HEK293 (cell line): Measurements from ENCODE around the gene PRDM11.

Experiments used
- CTCF ChIA-PET: fragments of 350-600 bp; formaldehyde crosslinking; extraction: SDS; loops from one replicate; lab custom pipeline; 2021; ENCODE audit warnings: antibody characterized with exemption; lab: Yijun Ruan, JAX
- POLR2A ChIA-PET: fragments of 300-600 bp; formaldehyde crosslinking; extraction: SDS; loops from one replicate; lab custom pipeline; 2020; ENCODE audit warnings: antibody characterized with exemption, inconsistent platforms; lab: Yijun Ruan, JAX
- H3K27ac ChIP-seq: fragments of 200-500 bp; sonication (Bioruptor generic); 2 replicates; pipeline ENCODE4 v1.5.1; 2014; ENCODE audit warnings: low read depth, low read length, control low read depth, inconsistent platforms; ENCODE audit errors: extremely low read depth
- H3K36me3 ChIP-seq, 2 experiments: fragments of 200-500 bp in 1 of 2; sonication (Bioruptor generic) in 1 of 2; 1 replicate in 1 of 2; 2 replicates in 1 of 2; pipeline ENCODE4 v1.5.1; 2014 to 2017; ENCODE audit warnings: inconsistent platforms in 2 of 2, low read length in 2 of 2; ENCODE audit not compliant: control insufficient read depth in 2 of 2, insufficient read depth in 1 of 2
- H3K4me1 ChIP-seq: fragments of 200-500 bp; sonication (Bioruptor generic); 2 replicates; pipeline ENCODE4 v1.5.1; 2014; ENCODE audit warnings: mild to moderate bottlenecking, low read length, inconsistent platforms; ENCODE audit not compliant: control insufficient read depth, insufficient read depth
- H3K4me3 ChIP-seq: 2 replicates; pipeline ENCODE4 v1.5.1; 2011; ENCODE audit warnings: low read depth, mild to moderate bottlenecking, control low read depth, low read length, moderate library complexity
- H3K9me3 ChIP-seq: fragments of 200-500 bp; sonication (Bioruptor generic); 2 replicates; pipeline ENCODE4 v1.5.1; 2014; ENCODE audit warnings: low read depth, low read length, inconsistent platforms; ENCODE audit not compliant: control insufficient read depth, insufficient read depth
- GLIS1 ChIP-seq: fragments of 450-650 bp; formaldehyde crosslinking; IDR thresholded peaks from 2 replicates; pipeline ENCODE4 v1.5.1; 2016; ENCODE audit warnings: missing biosample characterization, missing genetic modification characterization
- GLIS2 ChIP-seq: fragments of 450-650 bp; formaldehyde crosslinking; IDR thresholded peaks from 2 replicates; pipeline ENCODE4 v1.5.1; 2016; ENCODE audit warnings: missing biosample characterization, missing genetic modification characterization
- IKZF3 ChIP-seq: fragments of 450-650 bp; IDR thresholded peaks from 2 replicates; pipeline ENCODE4 v1.5.0; 2018; ENCODE audit warnings: missing biosample characterization, mild to moderate bottlenecking, missing genetic modification characterization, moderate library complexity
- KLF1 ChIP-seq: fragments of 450-650 bp; formaldehyde crosslinking; IDR thresholded peaks from 2 replicates; pipeline ENCODE4 v1.5.1; 2016; ENCODE audit warnings: missing biosample characterization, missing genetic modification characterization
- KLF10 ChIP-seq: fragments of 450-650 bp; IDR thresholded peaks from 2 replicates; pipeline ENCODE4 v1.5.1; 2018; ENCODE audit warnings: missing biosample characterization, mild to moderate bottlenecking, missing genetic modification characterization
- KLF9 ChIP-seq: fragments of 450-650 bp; formaldehyde crosslinking; IDR thresholded peaks from 2 replicates; pipeline ENCODE4 v1.5.1; 2016; ENCODE audit warnings: missing biosample characterization, missing genetic modification characterization, low read depth
- PATZ1 ChIP-seq: fragments of 450-650 bp; formaldehyde crosslinking; IDR thresholded peaks from 2 replicates; pipeline ENCODE4 v1.5.1; 2016; ENCODE audit warnings: missing biosample characterization, missing genetic modification characterization
- REPIN1 ChIP-seq: fragments of 450-650 bp; formaldehyde crosslinking; IDR thresholded peaks from 2 replicates; pipeline ENCODE4 v1.5.1; 2017; ENCODE audit warnings: missing biosample characterization, missing genetic modification characterization, low read depth
- SETDB1 ChIP-seq: IDR thresholded peaks from one replicate; pipeline ENCODE4 v1.6.1; 2017; ENCODE audit warnings: mild to moderate bottlenecking, low read length, moderate library complexity, mixed read lengths; ENCODE audit not compliant: insufficient read length
- SP3 ChIP-seq: fragments of 450-650 bp; formaldehyde crosslinking; IDR thresholded peaks from 2 replicates; pipeline ENCODE4 v1.5.1; 2016; ENCODE audit warnings: missing biosample characterization, missing genetic modification characterization
- ZBTB10 ChIP-seq: fragments of 450-650 bp; formaldehyde crosslinking; IDR thresholded peaks from 2 replicates; pipeline ENCODE4 v1.5.1; 2016; ENCODE audit warnings: missing biosample characterization, missing genetic modification characterization
- ZBTB20 ChIP-seq: fragments of 450-650 bp; formaldehyde crosslinking; IDR thresholded peaks from 2 replicates; pipeline ENCODE4 v1.5.1; 2016; ENCODE audit warnings: missing biosample characterization, missing genetic modification characterization
- ZBTB26 ChIP-seq: fragments of 450-650 bp; formaldehyde crosslinking; optimal IDR thresholded peaks from 2 replicates; pipeline ENCODE3; 2016; ENCODE audit warnings: missing biosample characterization, mild to moderate bottlenecking, missing genetic modification characterization
- ZBTB48 ChIP-seq: fragments of 450-650 bp; formaldehyde crosslinking; IDR thresholded peaks from 2 replicates; pipeline ENCODE4 v1.5.1; 2016; ENCODE audit warnings: missing biosample characterization, missing genetic modification characterization
- ZBTB8A ChIP-seq: fragments of 450-650 bp; formaldehyde crosslinking; IDR thresholded peaks from 2 replicates; pipeline ENCODE4 v1.5.1; 2016; ENCODE audit warnings: missing biosample characterization, missing genetic modification characterization
- ZFHX2 ChIP-seq: fragments of 450-650 bp; formaldehyde crosslinking; conservative IDR thresholded peaks from 2 replicates; pipeline ENCODE4 v1.5.1; 2016; ENCODE audit warnings: missing biosample characterization, missing genetic modification characterization
- ZIC2 ChIP-seq: fragments of 450-650 bp; formaldehyde crosslinking; IDR thresholded peaks from 2 replicates; pipeline ENCODE4 v1.5.1; 2016; ENCODE audit warnings: missing biosample characterization, missing genetic modification characterization
- ZNF18 ChIP-seq: fragments of 450-650 bp; formaldehyde crosslinking; IDR thresholded peaks from 2 replicates; pipeline ENCODE4 v1.5.1; 2016; ENCODE audit warnings: missing biosample characterization, missing genetic modification characterization
- ZNF354C ChIP-seq: fragments of 450-650 bp; formaldehyde crosslinking; IDR thresholded peaks from 2 replicates; pipeline ENCODE4 v1.5.1; 2016; ENCODE audit warnings: missing biosample characterization, missing genetic modification characterization, low read depth, borderline replicate concordance
- ZNF398 ChIP-seq: fragments of 450-650 bp; formaldehyde crosslinking; IDR thresholded peaks from 2 replicates; pipeline ENCODE4 v1.5.1; 2017; ENCODE audit warnings: missing biosample characterization, missing genetic modification characterization
- ZNF423 ChIP-seq: fragments of 450-650 bp; formaldehyde crosslinking; IDR thresholded peaks from 2 replicates; pipeline ENCODE4 v1.5.1; 2016; ENCODE audit warnings: missing biosample characterization, missing genetic modification characterization
- ZNF426 ChIP-seq: fragments of 450-650 bp; formaldehyde crosslinking; IDR thresholded peaks from 2 replicates; pipeline ENCODE4 v1.5.1; 2017; ENCODE audit warnings: missing biosample characterization, missing genetic modification characterization, mild to moderate bottlenecking, inconsistent platforms, moderate library complexity
- ZNF639 ChIP-seq: fragments of 450-650 bp; formaldehyde crosslinking; IDR thresholded peaks from 2 replicates; pipeline ENCODE4 v1.5.1; 2016; ENCODE audit warnings: missing biosample characterization, missing genetic modification characterization
- ZNF670 ChIP-seq: fragments of 450-650 bp; formaldehyde crosslinking; IDR thresholded peaks from 2 replicates; pipeline ENCODE4 v1.5.1; 2016; ENCODE audit warnings: missing biosample characterization, missing genetic modification characterization, low read depth
- ZNF692 ChIP-seq: fragments of 450-650 bp; formaldehyde crosslinking; IDR thresholded peaks from 2 replicates; pipeline ENCODE4 v1.5.1; 2016; ENCODE audit warnings: missing biosample characterization, missing genetic modification characterization
- ZNF843 ChIP-seq: fragments of 450-650 bp; formaldehyde crosslinking; IDR thresholded peaks from 2 replicates; pipeline ENCODE4 v1.5.1; 2016; ENCODE audit warnings: missing biosample characterization, missing genetic modification characterization

PRDM11 gene

GRCh38 chr11:45180848-45181192 lies 34.4 kb downstream of the PRDM11 start:
- POLR2A ChIA-PET, result interaction anchor here (0.7 to 1.3 kb wide), 2 partner anchors 9 to 113 kb away, joined by 3 read pairs; no protein-coding TSS in a partner anchor
- peaks cover 0 to 8% of the 10 kb centered on the region in 2 experiments; a peak in 1 of 3 replicates for H3K36me3 ChIP-seq
- H3K9me3 ChIP-seq, result no peaks in the 10 kb centered on the region
- peak overlapping the region; percentile 56; the same call in 1 of the 2 replicates for H3K27ac ChIP-seq
- CTCF ChIA-PET, result interaction anchor here (1.0 to 3.1 kb wide), 5 partner anchors 12 to 71 kb away, joined by 3 to 15 read pairs (median 4); no protein-coding TSS in a partner anchor
- no peaks in the 10 kb centered on the region for H3K4me1 ChIP-seq
- peak overlapping the region; percentile 40 for H3K4me3 ChIP-seq
- TF ChIP-seq GLIS2 (tag by site-specific recombination) (peak; percentile 67), KLF10 (peak; percentile 31; the same call in 1 of the 2 replicates), ZNF354C (tag by site-specific recombination) (no peak), ZBTB8A (tag by site-specific recombination) (peak; percentile 74), KLF1 (tag by site-specific recombination) (peak; percentile 92), ZNF398 (tag by site-specific recombination) (peak; percentile 91), ZBTB10 (tag by site-specific recombination) (peak; percentile 68; the same call in 1 of the 2 replicates), ZBTB48 (tag by site-specific recombination) (peak; percentile 74), ZNF426 (no peak), KLF9 (tag by site-specific recombination) (peak; percentile 48; the same call in 1 of the 2 replicates), ZNF692 (tag by site-specific recombination) (peak; percentile 62), ZNF639 (tag by site-specific recombination) (no peak), IKZF3 (tag by site-specific recombination) (no peak), SP3 (tag by site-specific recombination) (peak; percentile 63; the same call in 1 of the 2 replicates), ZNF18 (tag by site-specific recombination) (no peak), REPIN1 (no peak), ZNF423 (tag by site-specific recombination) (peak; percentile 86), GLIS1 (tag by site-specific recombination) (peak; percentile 53), ZFHX2 (tag by site-specific recombination) (peak; percentile 28; the same call in 1 of the 2 replicates), PATZ1 (peak; percentile 89), ZIC2 (tag by site-specific recombination) (peak; percentile 91), ZBTB20 (tag by site-specific recombination) (peak; percentile 99), SETDB1 (no peak), ZBTB26 (peak; percentile 62), ZNF670 (no peak), ZNF843 (tag by site-specific recombination) (0 out of 2 replicates have a peak, but pooled peaks have one; percentile 16)
